GM12892 (cell line): ENCODE results near the gene BET1L.

Experiments used
- POLR2A ChIP-seq: IDR thresholded peaks from 2 replicates; pipeline ENCODE4 v1.6.1; 2011; ENCODE audit warnings: low read depth, low read length, control low read depth
- TAF1 ChIP-seq: IDR thresholded peaks from 2 replicates; pipeline ENCODE4 v1.6.1; 2011; ENCODE audit warnings: low read depth, mild to moderate bottlenecking, control low read depth, low read length, borderline replicate concordance

DNA sequence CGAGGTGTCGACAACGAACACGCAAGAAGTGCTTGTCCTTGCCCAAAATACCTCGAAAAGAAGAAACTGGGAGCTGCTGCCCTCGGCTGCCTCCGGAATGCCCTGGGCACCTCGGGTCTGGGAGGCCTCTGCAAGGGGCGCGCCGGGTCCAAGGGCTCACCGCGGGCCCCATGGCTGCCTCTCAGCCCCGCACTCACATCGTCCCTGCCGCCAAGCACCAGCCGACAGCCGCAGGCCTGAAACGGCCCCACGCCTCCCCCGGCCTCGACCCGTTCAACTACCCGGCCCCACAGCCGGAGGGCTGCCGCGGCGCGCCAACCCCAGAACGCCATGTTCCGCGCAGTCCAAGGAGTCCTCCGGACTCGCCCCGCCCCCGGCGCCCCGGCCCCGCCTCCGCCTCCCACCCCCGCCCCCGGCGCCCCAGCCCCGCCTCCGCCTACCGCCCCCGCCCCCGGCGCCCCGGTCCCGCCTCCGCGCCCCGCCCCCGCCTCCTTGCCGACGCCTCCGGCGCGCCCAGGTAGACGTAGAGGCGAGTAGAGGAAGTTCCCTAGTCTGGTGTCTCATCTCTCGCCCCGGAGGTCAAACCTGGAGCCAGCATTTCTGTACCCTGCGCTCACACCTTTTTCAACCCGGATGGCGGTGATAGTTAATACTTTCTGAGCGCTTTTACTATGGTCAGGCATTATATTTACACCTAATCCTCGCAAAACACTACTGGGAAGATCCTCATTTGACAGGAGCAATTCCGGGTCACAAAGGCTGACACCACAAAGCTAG, 29.0 kb upstream of the BET1L start, which contains the start of gene SIRT3:
- TF ChIP-seq POLR2A (peak; percentile 64; the same call in 1 of the 2 replicates), TAF1 (peak; percentile 80)
